ENCODE data around the gene SYT7. TPM values are rescaled to one million over a fixed set of nuclear protein-coding genes. Genes with fewer than 3 reads are reported as not detected.

The SYT7 gene
- total RNA-seq, 1 experiment from 2014 or later = 2.5 TPM

GRCh38 chr11:61515686-61516085, 65.2 kb downstream of the SYT7 start:
- H3K4me3 ChIP-seq (ENCODE audit: low read depth in 2 of 2, low read length in 2 of 2) = no peak overlapping the region
- DNase-seq (ENCODE audit: low read depth, low spot score) (no peak), ATAC-seq (no peak)
- in situ Hi-C loops (cut with HindIII; ENCODE audit: low pct_unique_long_range_greater_than_20kb, low sequenced_read_pairs) (no loop called here), intact Hi-C loops (cut with micrococcal nuclease; ENCODE audit: unreplicated experiment) (loop anchor here (1.0 to 10.0 kb wide), 2 partner anchors 37 to 71 kb away; no protein-coding TSS in a partner anchor)
- no peaks in the 10 kb centered on the region for H3K27me3 ChIP-seq (ENCODE audit: control insufficient read depth, insufficient read depth, low read length)
- TF ChIP-seq TCF7L2 (IDR thresholded peaks at IDR 0.05; ENCODE audit: low read depth, low read length) (no peak), POLR2AphosphoS5 (IDR thresholded peaks at IDR 0.05; ENCODE audit: low read depth, low read length) (no peak), REST (IDR thresholded peaks at IDR 0.05; ENCODE audit: insufficient read depth in 1 of 2, low read depth in 2 of 2, low read length in 1 of 2) (no peak), SIN3A (IDR thresholded peaks at IDR 0.05; ENCODE audit: borderline replicate concordance, insufficient read depth, low read depth, low read length) (no peak), CTCF (IDR thresholded peaks at IDR 0.05) (no peak)
- H3K36me3 ChIP-seq (ENCODE audit: control insufficient read depth, insufficient read depth, low read length) = no peaks in the 10 kb centered on the region
- POLR2A ChIA-PET = no interaction called here
- no peaks in the 10 kb centered on the region for H3K9me3 ChIP-seq (ENCODE audit: control insufficient read depth, insufficient read depth, low read depth, low read length)
- no TSS peak for BruUV-seq (replicated peaks)
- H3K4me1 ChIP-seq (ENCODE audit: control insufficient read depth, insufficient read depth, low read length) = peaks cover 5% of the 10 kb centered on the region
- CTCF ChIA-PET = interaction anchor here (1.5 to 2.7 kb wide), 4 partner anchors 10 to 70 kb away, joined by 3 to 31 read pairs (median 6); no protein-coding TSS in a partner anchor
- no peak overlapping the region for H3K27ac ChIP-seq (ENCODE audit: low read length)

DNA sequence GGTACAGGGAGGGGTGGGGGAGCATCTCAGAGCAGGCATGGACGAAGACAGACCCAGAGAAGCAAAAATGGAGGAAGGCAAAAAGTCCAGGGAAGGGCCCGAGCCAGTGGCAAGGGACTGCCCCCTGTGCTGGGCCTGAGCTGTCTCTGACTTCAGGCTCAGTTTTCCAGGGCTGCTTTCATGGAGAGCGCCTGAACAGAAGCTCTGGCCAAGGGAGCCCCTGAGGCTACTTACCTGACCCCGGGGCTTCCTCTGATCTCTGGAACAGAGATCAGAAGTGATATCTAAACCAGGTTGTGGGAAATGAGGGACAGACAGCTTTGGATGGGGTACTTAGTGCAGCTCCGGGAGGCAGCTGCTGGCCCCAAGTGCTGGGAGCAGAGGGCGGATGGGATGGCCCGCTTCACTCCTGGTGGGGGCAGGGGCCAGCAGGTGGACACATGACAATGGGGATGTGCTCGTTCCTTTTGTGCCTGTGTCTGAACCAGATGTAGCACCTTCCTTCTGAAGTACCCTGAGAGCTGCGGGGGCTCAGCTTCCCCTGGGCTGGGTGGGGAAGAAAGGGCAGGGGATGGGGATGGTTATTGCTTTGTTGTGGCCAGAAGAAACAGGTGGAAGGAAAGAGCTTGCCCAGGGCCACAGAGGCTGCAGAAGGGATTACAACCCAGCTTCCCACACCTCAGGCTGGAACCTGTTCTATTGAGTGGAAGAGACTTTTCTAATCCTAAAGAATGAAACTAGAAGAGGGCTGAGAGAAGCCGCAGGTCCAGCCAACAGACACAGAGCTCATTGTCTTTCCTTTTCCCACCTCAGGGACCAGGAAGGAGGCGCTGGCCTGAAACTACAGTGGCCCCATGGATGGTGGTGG, 66.6 kb downstream of the SYT7 start:
- H3K9me3 ChIP-seq (ENCODE audit: control insufficient read depth, insufficient read depth, low read depth, low read length) = no peaks in the 10 kb centered on the region
- ChIA-PET POLR2A (no interaction called here), CTCF (interaction anchor here (0.8 to 1.7 kb wide), 5 partner anchors 26 to 37 kb away, joined by 3 to 5 read pairs (median 3); no protein-coding TSS in a partner anchor)
- no TSS peak for BruUV-seq (replicated peaks)
- no peak overlapping the region for H3K4me3 ChIP-seq (ENCODE audit: low read depth in 2 of 2, low read length in 2 of 2)
- TF ChIP-seq CTCF (IDR thresholded peaks at IDR 0.05) (no peak), TCF7L2 (IDR thresholded peaks at IDR 0.05; ENCODE audit: low read depth, low read length) (no peak)
- H3K27me3 ChIP-seq (ENCODE audit: control insufficient read depth, insufficient read depth, low read length) = no peaks in the 10 kb centered on the region
- no peaks in the 10 kb centered on the region for H3K36me3 ChIP-seq (ENCODE audit: control insufficient read depth, insufficient read depth, low read length)
- intact Hi-C loops (cut with micrococcal nuclease; ENCODE audit: unreplicated experiment) (loop anchor here (10.0 kb wide), 1 partner anchor 69 kb away; no protein-coding TSS in a partner anchor), in situ Hi-C loops (cut with HindIII; ENCODE audit: low pct_unique_long_range_greater_than_20kb, low sequenced_read_pairs) (no loop called here)
- H3K4me1 ChIP-seq (ENCODE audit: control insufficient read depth, insufficient read depth, low read length) = peaks cover 5% of the 10 kb centered on the region
- H3K27ac ChIP-seq (ENCODE audit: low read length) = no peak overlapping the region
- no peak for DNase-seq (ENCODE audit: low read depth, low spot score)
- no peak for ATAC-seq
